Measurements from ENCODE around the gene GOLT1B.

Gene GOLT1B

DNA sequence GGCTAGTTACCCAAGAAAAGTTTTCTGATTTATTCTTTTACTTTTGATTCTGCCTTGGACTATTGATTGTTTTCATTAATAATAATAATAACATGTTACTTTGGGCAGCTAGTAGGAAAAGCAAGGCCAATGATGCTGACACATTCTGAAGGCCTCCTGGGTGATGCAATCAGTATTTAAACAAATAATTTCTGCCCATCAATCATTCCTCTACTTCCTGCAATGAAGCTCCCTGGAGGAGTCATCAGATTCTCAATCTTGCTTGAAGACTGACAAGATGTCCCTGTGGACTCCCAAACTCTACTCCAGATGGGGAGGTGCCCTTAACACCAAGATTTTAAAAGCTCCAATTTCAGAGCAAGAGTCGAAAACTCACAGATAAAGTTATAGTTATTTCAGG is 24.5 kb downstream of the GOLT1B start, which contains the start of gene SPX:
Gene SPX, plus strand, starts transcription at position 244 of the 400 bp plus-strand sequence. CDS start 177 bp downstream, outside the sequence.
- DNase-seq: no peak

DNA sequence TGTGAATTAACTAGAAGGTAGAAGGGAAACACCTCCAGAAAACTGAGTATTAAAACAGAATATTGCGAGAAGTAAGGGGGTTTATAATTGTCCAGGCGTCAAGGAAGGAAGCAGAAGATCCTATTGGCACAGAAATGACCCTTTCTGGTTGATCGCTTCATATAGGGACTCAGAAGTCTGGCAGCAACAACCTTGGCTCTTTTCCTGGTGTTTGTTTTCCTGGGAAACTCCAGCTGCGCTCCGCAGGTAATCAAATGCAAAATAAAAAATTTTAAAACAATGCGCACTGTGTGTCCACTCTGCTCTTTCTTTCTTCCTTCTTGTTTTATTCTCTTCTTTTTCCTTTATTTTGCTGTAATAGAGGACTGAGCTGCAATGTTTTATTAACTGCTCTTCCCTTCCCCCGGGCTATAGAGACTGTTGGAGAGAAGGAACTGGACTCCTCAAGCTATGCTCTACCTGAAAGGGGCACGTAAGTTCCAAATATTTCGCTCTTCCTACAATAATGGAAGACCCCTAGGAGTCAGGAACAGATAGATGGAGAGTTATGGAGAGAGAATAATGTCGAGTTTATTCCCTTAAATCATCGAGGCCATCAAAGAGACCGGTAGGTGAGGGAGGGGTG is 25.2 kb downstream of the GOLT1B start:
- DNase-seq: peak; percentile 78

DNA sequence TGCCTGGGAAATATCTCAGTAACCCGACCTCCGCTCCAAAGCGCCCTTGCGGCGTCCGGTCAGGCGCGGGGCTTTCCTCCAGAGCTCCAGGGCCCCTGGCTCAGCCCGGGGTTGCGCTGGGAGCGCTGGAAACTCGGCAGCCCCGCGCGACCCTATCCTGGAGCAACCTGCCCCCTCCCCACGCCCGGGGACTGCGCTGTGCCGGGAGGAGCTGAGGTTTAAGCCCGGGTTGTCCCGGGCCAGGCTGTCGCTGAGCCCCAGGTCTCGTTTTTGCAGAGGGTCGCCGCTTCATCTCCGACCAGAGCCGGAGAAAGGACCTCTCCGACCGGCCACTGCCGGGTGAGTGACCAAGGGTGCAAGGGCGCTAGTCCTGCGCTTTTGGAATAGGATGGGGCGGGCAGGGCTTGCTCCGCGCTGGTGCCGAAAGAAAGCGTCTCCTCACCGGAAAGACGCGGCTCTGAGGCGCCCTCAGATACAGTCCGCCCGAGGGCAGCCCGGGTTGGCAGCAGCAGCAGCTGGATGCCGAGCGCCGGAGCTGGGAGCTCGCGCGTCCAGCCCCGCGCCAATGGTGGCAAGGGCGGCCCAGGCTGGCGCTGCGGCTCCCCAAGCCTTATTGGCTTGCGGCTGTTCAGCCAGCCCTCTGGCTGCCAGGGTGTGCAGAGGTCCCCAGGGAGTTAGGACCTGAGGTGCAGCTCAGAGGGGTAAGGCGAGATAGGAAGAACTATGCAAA is 26.0 kb downstream of the GOLT1B start:
- DNase-seq: peak; percentile 82

DNA sequence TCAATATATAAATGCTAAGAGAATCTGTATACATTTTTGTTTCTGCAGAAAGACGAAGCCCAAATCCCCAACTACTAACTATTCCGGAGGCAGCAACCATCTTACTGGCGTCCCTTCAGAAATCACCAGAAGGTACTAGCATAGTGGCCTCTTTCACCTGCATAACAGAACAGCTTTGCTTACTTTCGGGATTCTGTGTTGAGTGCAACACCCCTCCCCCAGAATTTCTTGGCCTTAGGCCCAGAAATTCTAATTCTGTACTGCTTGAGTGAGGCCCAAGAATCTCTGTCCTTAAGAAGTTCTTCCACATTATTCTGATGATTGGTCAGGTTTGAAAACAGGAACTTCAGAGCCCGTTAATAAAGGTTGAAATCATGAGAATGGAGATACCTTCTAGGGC is 27.4 kb downstream of the GOLT1B start:
- no peak for DNase-seq

DNA sequence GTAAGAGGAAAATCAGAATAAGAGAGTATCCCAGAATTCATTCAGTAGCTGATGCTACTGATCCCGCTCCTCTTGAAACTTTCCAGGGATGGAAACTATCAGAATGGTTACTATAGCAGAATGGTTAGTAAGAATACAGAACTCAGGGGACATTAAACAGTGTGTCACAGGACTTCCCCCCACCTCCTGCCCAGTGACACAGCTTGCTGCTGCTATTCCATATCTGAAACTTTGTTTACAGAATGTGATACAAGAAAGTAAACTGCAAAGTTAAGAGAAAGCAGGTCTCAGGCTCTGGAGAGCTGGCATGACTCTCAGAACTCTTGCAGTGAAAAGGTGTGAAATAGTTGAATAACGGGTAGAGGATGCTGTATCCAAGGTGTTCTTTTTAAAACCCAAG is 27.9 kb downstream of the GOLT1B start:
- no peak for DNase-seq

DNA sequence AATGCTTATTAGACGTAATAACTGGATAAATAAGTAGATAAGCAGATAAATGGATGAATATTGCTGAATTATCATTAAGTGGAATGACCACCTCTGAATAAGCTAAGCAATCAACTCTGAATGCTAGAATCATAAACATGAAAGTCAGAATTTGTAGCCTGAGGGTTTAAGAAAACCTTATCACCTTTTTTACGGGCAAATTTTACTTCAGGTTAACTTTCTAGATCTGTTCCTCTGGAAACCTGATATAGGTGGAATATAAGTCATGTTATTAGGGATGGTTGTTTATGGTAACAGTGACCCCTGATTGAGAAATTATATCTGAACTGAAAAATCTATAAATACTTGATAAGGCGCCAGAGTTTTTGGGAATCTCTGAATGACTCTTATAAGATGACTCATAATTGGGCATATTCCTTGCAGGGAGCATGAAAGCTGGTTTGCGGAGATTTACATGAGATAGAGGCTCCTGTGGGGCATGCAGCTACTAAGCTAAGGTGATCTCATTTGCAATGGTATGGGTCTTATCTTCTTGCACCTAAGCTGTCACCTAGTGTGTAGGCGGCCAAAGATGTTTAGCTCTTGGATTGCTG is 36.6 kb downstream of the GOLT1B start:
- DNase-seq: no peak

DNA sequence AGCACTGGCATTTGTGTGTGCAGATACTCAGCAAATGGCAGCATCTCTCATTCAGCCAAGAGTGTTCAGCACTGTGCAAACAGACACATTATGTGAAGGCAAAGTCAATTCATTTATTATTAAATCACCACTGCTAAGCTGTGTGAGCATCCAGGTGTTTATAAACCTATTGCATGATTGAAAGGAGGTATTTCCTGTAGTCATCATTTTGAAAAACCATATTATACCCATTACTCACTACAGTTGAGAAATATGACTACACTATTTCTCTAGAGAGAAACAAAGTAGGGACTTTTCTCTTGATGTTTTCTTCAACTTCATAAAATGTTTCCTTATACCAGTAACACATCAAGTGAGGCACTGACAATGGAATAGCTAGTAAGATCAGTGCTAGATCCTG is 38.2 kb downstream of the GOLT1B start:
- DNase-seq: peak; percentile 8

DNA sequence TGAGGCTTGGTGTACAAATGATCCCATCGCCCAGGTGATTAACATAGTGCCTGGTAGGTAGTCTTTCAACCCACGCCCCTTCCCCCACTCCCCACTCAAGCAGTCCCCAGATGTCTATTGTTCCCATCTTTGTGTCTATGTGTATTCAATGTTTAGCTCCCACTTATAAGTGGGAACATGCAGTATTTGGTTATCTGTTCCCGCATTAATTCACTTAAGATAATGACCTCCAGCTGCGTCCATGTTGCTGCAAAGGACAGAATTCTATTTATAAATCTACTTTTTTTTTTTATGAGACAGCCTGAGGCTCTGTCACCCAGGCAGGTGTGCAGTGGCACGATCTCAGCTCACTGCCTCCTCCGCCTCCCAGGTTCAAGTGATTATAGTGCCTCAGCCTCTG is 40.2 kb downstream of the GOLT1B start:
- peak; percentile 18 for DNase-seq

DNA sequence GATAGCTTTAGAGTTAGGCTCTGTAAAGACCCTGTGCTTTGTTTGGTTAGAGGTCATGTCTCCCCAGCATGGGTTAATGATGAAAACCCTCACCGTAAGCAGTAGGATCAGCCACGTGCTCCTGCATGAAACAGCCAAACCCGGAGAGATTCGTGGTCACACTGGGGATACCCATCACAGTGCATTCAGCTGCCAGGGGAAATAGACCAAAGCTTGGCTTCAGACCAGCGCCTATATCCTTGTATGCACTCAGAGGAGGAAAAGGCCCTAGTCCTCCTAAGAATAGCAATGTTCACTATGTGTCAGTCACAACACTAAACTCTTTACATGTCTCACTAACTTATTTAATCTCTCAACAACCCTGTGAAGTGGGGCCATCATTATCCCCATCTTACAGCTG is 40.8 kb downstream of the GOLT1B start:
- DNase-seq: no peak

DNA sequence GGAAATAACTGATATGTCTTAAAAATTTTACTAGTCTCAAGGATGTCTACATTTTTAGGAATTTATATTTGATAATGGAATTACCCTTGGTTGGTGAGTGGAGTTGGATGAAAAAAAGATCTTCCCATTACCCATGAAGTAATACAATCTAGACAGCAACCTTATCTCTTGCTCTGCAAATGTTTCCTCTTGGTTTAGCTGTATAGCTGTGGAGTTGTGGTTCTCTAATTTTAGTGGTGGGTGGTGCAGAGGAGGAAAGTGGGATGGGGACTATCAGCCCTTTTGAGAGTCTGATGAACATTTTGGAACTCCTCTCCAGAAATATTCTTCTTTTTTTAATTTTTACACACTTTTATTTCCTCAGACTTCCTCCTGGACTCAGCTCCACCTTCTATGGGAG is 41.6 kb downstream of the GOLT1B start:
- DNase-seq: no peak

DNA sequence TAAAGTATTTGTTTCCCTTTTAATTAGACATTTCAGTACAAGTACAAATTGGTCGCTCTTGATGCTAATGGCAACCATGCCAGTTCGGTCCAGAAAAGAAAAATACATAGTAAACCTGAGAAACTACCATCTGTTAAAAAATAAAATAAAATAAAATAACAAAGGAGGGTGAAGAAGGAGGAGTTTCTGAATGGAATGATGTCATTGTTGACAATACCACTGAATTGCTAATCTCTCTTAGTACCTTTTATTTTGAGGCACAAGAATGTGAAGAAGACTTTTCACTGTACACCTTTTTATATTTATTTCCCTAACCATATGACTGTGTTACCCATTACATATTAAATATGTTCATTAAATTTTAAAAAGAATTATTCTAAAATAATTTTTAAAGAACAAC is 44.0 kb downstream of the GOLT1B start:
- DNase-seq: no peak

DNA sequence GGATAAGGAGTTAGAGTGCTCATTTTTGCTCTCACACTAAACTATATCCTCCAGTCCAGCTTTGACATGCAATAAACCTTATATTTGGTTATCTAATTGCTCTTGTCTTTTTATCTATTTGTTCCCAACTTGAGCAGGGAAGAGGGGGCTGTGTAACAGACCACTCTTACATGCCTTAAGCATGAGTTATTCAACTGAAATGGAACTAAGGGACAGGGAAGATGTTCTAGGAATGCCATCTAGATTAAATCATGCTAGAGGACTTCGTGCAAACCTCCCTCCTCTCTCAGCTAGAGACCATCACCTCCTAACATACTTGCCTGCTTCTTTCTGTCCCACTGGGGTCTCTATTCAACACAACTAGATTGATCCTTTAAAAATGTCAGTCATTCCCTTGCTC is 45.1 kb downstream of the GOLT1B start:
- no peak for DNase-seq

DNA sequence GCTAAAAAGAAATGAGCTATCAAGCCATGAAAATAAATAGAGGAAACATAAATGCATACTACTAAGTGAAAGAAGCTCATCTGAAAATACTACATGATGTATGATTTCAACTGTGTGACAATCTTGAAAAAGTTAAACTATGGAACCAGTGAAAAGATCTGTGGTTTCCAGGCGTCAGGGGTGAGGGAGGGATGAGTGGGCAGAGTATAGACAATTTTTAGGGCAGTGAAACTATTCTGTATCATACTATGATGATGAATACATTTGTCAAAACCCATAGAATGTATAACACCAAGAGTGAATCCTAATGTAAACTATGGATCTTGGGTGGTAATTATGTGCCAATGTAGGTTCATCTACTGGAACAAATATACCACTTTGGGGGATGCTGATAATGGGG is 45.8 kb downstream of the GOLT1B start:
- no peak for DNase-seq

DNA sequence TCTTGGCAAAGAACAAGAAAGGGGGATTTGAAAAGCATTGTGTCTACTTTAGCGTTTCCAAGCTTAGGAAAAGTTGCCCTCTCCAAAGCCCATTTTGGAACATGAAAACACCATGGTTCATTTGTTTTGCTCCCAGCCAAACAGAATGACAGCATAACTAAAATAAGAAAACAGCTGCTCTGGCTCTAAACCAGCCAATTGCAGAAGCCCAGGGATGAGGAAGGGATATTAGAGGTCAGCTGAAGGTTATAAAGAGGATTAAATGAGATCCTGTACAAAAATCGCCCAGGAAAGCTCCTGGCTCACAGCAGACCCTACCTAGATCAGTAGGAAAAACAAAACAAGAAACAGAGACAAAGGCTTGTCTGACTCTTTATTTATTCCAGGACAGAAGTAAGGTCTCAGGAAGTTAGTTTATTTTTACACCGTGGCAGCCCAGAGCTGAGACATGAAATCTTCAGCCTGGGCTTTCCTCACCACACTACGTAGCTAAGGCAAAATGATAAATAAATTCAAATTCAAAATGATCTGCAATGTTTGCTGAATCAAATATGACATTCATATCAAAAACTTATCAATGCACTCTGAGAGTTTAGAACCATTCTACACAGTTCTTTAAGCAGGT is 50.4 kb downstream of the GOLT1B start:
- peak; percentile 6 for DNase-seq

DNA sequence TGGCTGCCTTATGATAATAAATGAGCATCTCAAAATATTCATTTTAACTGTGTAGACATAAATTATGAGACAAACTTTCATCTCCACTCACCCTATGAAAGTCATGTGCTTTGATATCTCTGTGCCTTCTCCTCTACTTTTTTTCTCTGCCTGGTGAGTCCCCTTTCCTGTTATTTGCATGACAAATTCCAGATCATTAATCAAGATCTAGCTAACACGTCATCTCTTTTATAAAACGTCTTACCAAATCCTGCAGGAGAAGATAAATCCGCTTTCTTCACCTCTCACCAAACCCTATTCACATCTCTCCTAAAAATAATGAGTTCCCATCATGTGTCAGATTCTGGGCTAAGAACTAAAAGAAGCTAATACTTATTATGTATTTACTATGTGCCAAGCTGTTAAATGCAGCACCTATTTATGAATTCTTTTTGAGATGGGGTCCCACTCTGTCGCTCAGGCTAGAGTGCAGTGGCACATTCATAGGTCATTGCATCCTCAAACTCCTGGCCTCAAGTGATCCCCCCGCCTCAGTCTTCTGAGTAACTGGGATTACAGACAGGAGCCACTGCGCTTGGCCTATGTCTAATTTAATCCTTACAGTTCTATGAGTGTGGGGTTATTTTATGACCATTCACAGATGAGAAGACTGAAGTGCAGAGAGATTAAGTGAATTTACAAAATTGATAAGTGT is 51.2 kb downstream of the GOLT1B start:
- DNase-seq: no peak

DNA sequence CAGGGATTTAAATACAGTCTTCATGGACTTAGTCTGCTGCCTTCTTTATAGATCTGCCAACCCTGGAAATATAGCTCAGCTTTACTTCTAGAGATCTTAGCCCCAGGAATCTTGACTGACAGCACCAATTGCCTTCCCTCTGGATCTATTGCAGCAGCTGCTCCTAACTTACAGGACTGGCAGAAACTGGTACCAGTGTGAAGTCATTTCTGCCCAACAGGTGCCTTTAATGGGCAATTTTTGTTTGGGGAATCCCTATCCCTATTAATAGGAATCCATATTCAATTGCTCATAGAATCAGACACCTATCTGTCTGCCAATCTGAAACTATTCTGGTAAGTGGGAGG is 51.7 kb downstream of the GOLT1B start:
- no peak for DNase-seq

DNA sequence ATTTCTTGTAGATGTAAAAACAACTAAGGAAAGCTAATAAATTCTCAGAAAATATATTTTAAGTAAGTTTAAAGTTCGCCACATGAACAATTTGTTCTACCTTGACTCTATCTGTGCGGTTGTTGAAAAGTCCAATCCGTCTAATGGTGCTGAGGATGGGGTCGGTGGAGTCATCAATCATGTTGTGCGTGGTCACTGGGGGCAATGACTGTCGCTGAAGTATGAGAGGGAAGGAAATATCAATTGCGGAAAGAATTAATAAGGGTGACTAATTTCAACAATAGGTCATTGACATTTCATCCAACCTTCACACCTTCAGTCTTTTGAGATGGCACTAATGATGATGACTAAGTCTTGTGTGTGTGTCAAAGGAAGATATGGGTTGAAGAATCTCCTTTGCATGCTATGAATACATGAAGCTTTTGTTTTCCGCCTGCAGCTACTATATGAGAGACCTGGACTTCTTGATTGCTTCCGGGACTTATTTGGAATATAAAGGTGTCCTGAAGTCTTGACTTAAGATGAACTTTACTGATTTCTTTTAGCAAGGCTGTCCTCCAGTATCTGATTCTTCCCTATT is 56.6 kb downstream of the GOLT1B start:
- DNase-seq: no peak

DNA sequence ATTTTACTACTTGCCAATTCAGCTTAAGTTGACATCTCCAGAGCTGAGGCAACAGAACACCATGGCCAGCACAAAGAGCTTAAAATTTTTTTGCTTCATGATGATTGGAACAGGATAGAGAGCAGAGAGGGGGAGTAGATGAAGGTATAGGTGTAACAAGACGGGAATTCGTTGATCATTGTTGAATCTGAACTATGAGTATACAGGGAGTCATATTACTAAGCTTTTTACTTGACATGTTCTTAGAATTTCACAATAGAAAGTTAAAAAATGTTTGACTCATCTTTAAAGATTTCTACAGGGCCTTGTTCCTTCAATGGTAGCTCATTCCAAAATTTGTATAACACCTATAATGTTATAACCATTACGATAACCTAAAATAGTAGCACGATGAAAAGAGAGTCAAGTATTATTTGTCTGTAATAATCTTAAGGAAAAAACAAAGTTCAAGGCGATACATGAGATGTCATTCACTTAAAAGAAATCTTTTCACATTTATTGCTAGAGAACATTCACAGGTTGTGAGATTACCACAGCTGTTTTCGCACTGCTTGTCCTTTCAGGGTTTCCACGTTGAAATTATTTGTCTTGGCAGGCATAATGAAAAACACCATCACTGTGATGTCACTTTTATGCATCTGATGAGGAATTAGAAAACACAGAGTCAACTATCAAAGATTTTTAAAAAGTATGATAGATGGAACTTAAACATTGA is 58.4 kb downstream of the GOLT1B start:
- DNase-seq: no peak

DNA sequence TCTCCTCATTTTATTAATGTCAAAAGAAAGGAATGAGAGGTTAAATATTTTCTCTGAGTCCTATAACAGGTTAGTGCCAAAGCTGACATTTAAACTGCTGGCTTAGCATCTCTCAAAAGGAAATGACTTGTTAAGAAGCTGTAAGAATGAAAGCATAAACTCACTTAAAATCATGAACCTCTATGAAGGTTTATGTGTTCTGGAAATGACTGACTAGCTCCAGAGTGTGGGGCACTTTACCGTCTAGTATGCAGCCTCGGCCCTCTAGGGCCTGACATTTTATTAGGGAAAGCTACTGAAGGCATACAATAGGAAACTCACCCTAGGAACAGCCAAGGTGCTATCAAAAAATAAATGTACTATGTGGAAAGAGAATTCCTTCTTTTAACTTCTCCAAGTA is 59.6 kb downstream of the GOLT1B start:
- DNase-seq: no peak

DNA sequence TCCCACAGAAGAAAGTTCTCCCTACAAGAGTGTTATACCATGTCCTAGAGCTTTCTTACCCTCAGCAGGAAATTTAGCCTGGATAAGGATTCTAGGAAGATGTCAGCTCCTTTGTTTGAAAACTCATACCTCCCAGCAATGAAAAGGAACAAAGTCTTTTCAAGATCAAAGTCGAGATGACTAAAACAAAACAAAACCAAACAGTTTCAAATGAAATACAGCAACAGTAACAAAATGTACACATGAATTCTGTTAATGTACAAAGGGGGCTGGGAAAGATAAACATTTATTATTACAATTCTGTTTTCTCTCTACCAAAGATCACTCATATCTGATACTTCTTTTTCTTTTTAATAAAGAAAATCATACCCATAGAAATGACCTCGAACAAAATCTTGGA is 61.3 kb downstream of the GOLT1B start:
- no peak for DNase-seq

DNA sequence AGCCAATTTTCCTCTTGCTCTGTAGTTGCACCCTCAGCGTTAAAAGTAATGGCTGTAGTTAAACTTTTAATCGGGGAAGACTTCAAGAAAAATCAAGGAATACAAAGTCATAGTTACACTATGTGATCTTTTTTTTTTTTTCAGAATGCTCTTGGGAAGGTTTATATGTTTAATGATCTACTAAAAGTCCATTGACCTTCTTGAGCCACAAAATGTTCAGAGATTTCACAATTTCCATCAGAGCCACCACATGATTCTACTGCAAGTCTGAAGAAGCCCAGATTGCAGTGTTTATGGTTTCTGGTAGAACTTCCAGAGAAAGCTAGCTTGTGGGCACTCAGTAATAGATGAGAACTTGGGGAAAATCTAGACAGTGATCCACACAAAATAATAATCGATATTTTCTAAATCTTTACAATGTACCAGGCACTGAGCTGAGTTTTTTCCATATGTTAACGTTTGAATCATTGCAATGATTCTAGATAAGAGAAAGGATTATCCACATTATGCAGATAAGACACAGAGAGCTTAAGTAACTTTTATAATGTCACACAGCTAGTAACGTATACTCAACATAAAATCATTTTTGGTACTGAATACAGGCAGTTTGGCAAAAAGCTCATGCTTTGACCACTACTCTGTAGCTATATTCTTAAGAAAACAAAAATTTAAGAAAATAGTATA is 64.8 kb downstream of the GOLT1B start:
- no peak for DNase-seq

DNA sequence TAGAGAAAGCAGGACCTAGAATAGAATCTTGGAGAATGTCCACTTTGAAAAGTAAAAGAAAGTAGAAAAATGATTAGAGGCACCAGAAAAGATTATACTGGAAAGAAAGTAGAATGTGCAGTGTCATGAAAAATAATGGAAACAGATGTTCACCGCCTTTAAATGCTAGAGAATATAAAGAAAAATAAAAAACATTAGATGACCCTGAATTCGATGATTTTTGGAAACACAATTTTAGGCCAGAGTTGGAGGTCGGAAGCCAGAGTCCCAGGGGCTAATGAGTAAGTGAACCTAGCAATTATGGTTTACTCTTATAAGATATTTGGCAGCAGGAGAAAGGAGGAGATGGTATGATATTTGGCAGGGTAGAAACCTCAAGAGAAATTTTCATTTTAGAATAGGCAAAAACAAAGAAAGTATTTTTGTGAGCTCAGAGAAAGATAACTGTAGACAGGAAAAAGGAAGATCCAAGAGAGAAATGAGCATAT is 65.4 kb downstream of the GOLT1B start:
- no peak for DNase-seq

Measured in NCI-H1092 treated with DMSO at 0.1 percent for 48 hours (cell line).